H9 (cell line): Measurements from ENCODE around the gene SH3RF3. TPM values are rescaled to one million over a fixed set of nuclear protein-coding genes. Genes with fewer than 3 reads are reported as not detected.

Experiments used
- DNase-seq: peaks from one replicate; pipeline ENCODE4 v3.0.0-alpha.2; 2017
- H2AFZ ChIP-seq: one replicate; pipeline ENCODE4 v1.6.1; 2013; ENCODE audit warnings: mild to moderate bottlenecking, low read length, control low read depth, moderate library complexity
- H2AK5ac ChIP-seq: 2 replicates; pipeline ENCODE4 v1.6.1; 2013; ENCODE audit warnings: low read length, control low read depth, mixed read lengths; ENCODE audit not compliant: insufficient read length
- H2BK120ac ChIP-seq: one replicate; pipeline ENCODE4 v1.6.1; 2013; ENCODE audit warnings: low read depth, mild to moderate bottlenecking, low read length, control low read depth, inconsistent platforms; ENCODE audit not compliant: poor library complexity, severe bottlenecking
- H2BK12ac ChIP-seq: 2 replicates; pipeline ENCODE4 v1.6.1; 2013; ENCODE audit warnings: low read length, control low read depth, mixed read lengths, low read depth; ENCODE audit not compliant: insufficient read length
- H2BK15ac ChIP-seq: 2 replicates; pipeline ENCODE4 v1.6.1; 2013; ENCODE audit warnings: low read depth, low read length, control low read depth
- H2BK20ac ChIP-seq: one replicate; pipeline ENCODE4 v1.6.1; 2013; ENCODE audit warnings: low read depth, mild to moderate bottlenecking, low read length, control low read depth, inconsistent platforms; ENCODE audit not compliant: poor library complexity, severe bottlenecking
- H2BK5ac ChIP-seq: 2 replicates; pipeline ENCODE4 v1.6.1; 2013; ENCODE audit warnings: low read length, control low read depth, mixed read lengths; ENCODE audit not compliant: insufficient read length
- H3K14ac ChIP-seq: 2 replicates; pipeline ENCODE4 v1.6.1; 2013; ENCODE audit warnings: low read length, control low read depth; ENCODE audit not compliant: insufficient read depth
- H3K18ac ChIP-seq: 2 replicates; pipeline ENCODE4 v1.6.1; 2013; ENCODE audit warnings: low read depth, mild to moderate bottlenecking, mixed read lengths, low read length, control low read depth; ENCODE audit not compliant: insufficient read length
- H3K23ac ChIP-seq: 2 replicates; pipeline ENCODE4 v1.6.1; 2013; ENCODE audit warnings: low read length, control low read depth, mixed read lengths, low read depth; ENCODE audit not compliant: insufficient read length
- H3K23me2 ChIP-seq: 2 replicates; pipeline ENCODE4 v1.6.1; 2013; ENCODE audit warnings: low read depth, mild to moderate bottlenecking, mixed read lengths, low read length, control low read depth; ENCODE audit not compliant: insufficient read length, poor library complexity, severe bottlenecking
- H3K27ac ChIP-seq: 2 replicates; pipeline ENCODE4 v1.5.1; 2013; ENCODE audit warnings: low read length, control low read depth, mixed read lengths, low read depth; ENCODE audit not compliant: insufficient read length
- H3K27me3 ChIP-seq: 2 replicates; pipeline ENCODE4 v1.6.1; 2013; ENCODE audit warnings: low read length, control low read depth, inconsistent platforms; ENCODE audit not compliant: insufficient read depth
- H3K4ac ChIP-seq: 2 replicates; pipeline ENCODE4 v1.6.1; 2013; ENCODE audit warnings: low read depth, mild to moderate bottlenecking, control low read depth, inconsistent platforms, low read length, moderate library complexity
- H3K4me1 ChIP-seq: 2 replicates; pipeline ENCODE4 v1.6.1; 2013; ENCODE audit warnings: low read length, control low read depth, inconsistent platforms; ENCODE audit not compliant: insufficient read depth
- H3K4me2 ChIP-seq: 2 replicates; pipeline ENCODE4 v1.6.1; 2013; ENCODE audit warnings: low read length, control low read depth, mixed read lengths; ENCODE audit not compliant: insufficient read length, insufficient read depth
- H3K56ac ChIP-seq: 2 replicates; pipeline ENCODE4 v1.6.1; 2013; ENCODE audit warnings: low read depth, mild to moderate bottlenecking, mixed read lengths, low read length, control low read depth; ENCODE audit not compliant: insufficient read length
- H3K79me1 ChIP-seq: 2 replicates; pipeline ENCODE4 v1.6.1; 2013; ENCODE audit warnings: low read depth, mild to moderate bottlenecking, moderate library complexity, low read length, control low read depth, inconsistent platforms; ENCODE audit not compliant: insufficient read depth, poor library complexity, severe bottlenecking
- H3K79me2 ChIP-seq: 2 replicates; pipeline ENCODE4 v1.6.1; 2013; ENCODE audit warnings: low read length, control low read depth, inconsistent platforms; ENCODE audit not compliant: insufficient read depth
- H3K9ac ChIP-seq: 2 replicates; pipeline ENCODE4 v1.6.1; 2013; ENCODE audit warnings: low read length, control low read depth, mixed read lengths; ENCODE audit not compliant: insufficient read length; ENCODE audit errors: extremely low read depth
- H3K9me3 ChIP-seq: one replicate; pipeline ENCODE4 v1.6.1; 2013; ENCODE audit warnings: low read depth, low read length, inconsistent platforms; ENCODE audit not compliant: control insufficient read depth
- H3T11ph ChIP-seq: one replicate; pipeline ENCODE4 v1.6.1; 2013; ENCODE audit warnings: mild to moderate bottlenecking, low read length, control low read depth, inconsistent platforms
- H4K20me1 ChIP-seq: one replicate; pipeline ENCODE4 v1.6.1; 2013; ENCODE audit not compliant: control insufficient read depth, insufficient read length, insufficient read depth
- H4K5ac ChIP-seq: 2 replicates; pipeline ENCODE4 v1.6.1; 2013; ENCODE audit warnings: low read depth, mild to moderate bottlenecking, mixed read lengths, low read length, control low read depth; ENCODE audit not compliant: insufficient read length
- H4K8ac ChIP-seq: replicated peaks from 2 replicates; pipeline ENCODE4 v1.6.1; 2013; ENCODE audit warnings: low read length, control low read depth, mixed read lengths, low read depth; ENCODE audit not compliant: insufficient read length
- H4K91ac ChIP-seq: 2 replicates; pipeline ENCODE4 v1.6.1; 2013; ENCODE audit warnings: low read depth, mild to moderate bottlenecking, moderate library complexity, mixed read lengths, low read length, control low read depth; ENCODE audit not compliant: insufficient read length
- H3K27ac Mint-ChIP-seq, 3 experiments: 2 replicates in 2 of 3; 3 replicates in 1 of 3; pipeline ENCODE4 v1.8.0; 2020 to 2021; ENCODE audit warnings: mixed read lengths in 3 of 3, mild to moderate bottlenecking in 1 of 3, moderate library complexity in 1 of 3
- H3K27me3 Mint-ChIP-seq: 2 replicates; pipeline ENCODE4 v1.8.0; 2021; ENCODE audit warnings: low read depth, mild to moderate bottlenecking, moderate library complexity, mixed read lengths
- H3K36me3 Mint-ChIP-seq, 3 experiments: 2 replicates in 2 of 3; 3 replicates in 1 of 3; pipeline ENCODE4 v1.8.0; 2020 to 2021; ENCODE audit warnings: low read depth in 3 of 3, mixed read lengths in 3 of 3; ENCODE audit not compliant: insufficient read depth in 1 of 3
- H3K4me1 Mint-ChIP-seq, 2 experiments: 2 replicates each; pipeline ENCODE4 v1.8.0; 2020; ENCODE audit warnings: mixed read lengths in 2 of 2
- H3K4me3 Mint-ChIP-seq, 2 experiments: 2 replicates in 1 of 2; 3 replicates in 1 of 2; pipeline ENCODE4 v1.8.0; 2020 to 2021; ENCODE audit warnings: mild to moderate bottlenecking in 2 of 2, mixed read lengths in 2 of 2, moderate library complexity in 1 of 2
- H3K9me3 Mint-ChIP-seq, 2 experiments: 2 replicates in 1 of 2; 3 replicates in 1 of 2; pipeline ENCODE4 v1.8.0; 2020; ENCODE audit warnings: mild to moderate bottlenecking in 2 of 2, mixed read lengths in 2 of 2, moderate library complexity in 1 of 2
- WGBS: extraction: QIAGEN DNeasy Blood & Tissue Kit; methylation state at CpG from one replicate; pipeline ENCODE4 v1.1.7; 2013; ENCODE audit warnings: missing lambda C conversion rate, low lambda C conversion rate, mixed read lengths; ENCODE audit not compliant: insufficient read length; ENCODE audit errors: extremely low coverage; 5-methylcytosine and 5-hydroxymethylcytosine counted together
- total RNA-seq: library from RNA; stranded (reverse); gene quantifications from 2 replicates; pipeline ENCODE4 v1.2.1, GENCODE V29; 2021
- TF ChIP-seq, protein P1 (sequence below): fragments of 200-600 bp; sonication (generic); conservative IDR thresholded peaks from 3 replicates; pipeline ENCODE4 v1.8.0; 2021; ENCODE audit warnings: antibody characterized with exemption, mild to moderate bottlenecking

The SH3RF3 gene
- total RNA-seq, 1 experiment from 2014 or later = 0.46 TPM

DNA sequence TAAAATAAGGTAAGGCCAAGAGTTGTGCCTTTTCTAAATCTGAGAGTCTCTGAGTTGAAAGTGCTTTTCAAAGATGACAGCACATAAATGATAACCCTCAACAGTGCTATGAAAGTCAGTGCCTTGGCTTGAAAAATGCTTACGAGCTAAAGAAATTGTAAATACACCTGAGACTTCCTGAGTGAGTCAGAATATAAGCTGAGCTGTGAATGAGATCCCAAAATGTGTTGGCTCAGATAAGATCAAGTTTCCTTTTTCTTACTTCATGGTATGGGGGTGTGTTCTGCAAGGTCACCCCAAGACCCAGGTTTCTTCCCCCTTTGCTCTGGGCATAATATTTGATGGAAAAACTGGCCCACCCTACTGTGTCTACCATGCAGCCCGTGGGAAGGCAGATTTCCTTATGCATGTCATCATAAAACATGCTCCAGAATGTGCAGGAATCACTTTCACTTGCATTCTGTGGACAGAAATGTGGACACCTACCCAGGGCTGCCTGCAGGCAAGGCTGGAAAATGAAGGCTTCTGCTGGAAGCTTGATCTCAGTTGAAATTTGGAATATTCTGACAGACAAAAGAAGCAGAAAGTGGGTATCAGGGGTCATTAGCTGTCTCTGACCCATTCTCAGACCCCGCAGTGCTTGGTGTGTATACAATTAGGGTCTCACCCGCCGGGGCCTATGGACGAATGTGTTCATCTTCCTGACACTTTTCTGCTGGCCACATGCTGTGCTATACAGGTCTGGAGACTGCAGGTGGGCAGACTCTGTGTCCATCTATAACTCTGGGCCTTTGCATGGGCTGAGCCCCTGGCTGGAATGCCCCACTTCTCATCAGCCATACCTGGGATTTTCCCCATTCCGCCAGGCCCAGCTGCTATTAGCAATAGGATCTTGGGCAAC is 212.6 kb downstream of the SH3RF3 start:
- Histone ChIP-seq H3K27me3 (no peaks in the 10 kb centered on the region), H3K27ac (no peak overlapping the region), H2AK5ac (no peak overlapping the region), H2BK120ac (no peak overlapping the region), H2BK12ac (no peak overlapping the region), H3K79me2 (no peaks in the 10 kb centered on the region), H3K23me2 (no peaks in the 10 kb centered on the region), H4K20me1 (no peaks in the 10 kb centered on the region), H2BK20ac (no peak overlapping the region), H3K79me1 (no peaks in the 10 kb centered on the region), H3K9ac (no peak overlapping the region), H3K4me1 (no peaks in the 10 kb centered on the region), H3K4me2 (no peak overlapping the region), H3K4ac (no peak overlapping the region), H3K23ac (no peak overlapping the region), H2BK15ac (no peak overlapping the region), H3K18ac (no peak overlapping the region), H4K91ac (no peak overlapping the region), H2BK5ac (no peak overlapping the region), H4K5ac (no peak overlapping the region), H3T11ph (no peak overlapping the region), H3K9me3 (no peaks in the 10 kb centered on the region), H2AFZ (no peak overlapping the region), H3K14ac (no peak overlapping the region), H4K8ac (no peak overlapping the region), H3K56ac (no peak overlapping the region)
- TF ChIP-seq, protein P1, sequence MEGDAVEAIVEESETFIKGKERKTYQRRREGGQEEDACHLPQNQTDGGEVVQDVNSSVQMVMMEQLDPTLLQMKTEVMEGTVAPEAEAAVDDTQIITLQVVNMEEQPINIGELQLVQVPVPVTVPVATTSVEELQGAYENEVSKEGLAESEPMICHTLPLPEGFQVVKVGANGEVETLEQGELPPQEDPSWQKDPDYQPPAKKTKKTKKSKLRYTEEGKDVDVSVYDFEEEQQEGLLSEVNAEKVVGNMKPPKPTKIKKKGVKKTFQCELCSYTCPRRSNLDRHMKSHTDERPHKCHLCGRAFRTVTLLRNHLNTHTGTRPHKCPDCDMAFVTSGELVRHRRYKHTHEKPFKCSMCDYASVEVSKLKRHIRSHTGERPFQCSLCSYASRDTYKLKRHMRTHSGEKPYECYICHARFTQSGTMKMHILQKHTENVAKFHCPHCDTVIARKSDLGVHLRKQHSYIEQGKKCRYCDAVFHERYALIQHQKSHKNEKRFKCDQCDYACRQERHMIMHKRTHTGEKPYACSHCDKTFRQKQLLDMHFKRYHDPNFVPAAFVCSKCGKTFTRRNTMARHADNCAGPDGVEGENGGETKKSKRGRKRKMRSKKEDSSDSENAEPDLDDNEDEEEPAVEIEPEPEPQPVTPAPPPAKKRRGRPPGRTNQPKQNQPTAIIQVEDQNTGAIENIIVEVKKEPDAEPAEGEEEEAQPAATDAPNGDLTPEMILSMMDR = no peak
- Mint-ChIP-seq H3K9me3 (peaks cover 5 to 15% of the 10 kb centered on the region in 2 experiments; a peak in 4 of 5 replicates), H3K27ac (no peak overlapping the region), H3K4me1 (peaks cover 0 to 5% of the 10 kb centered on the region in 2 experiments; a peak in 2 of 4 replicates), H3K4me3 (no peak overlapping the region), H3K27me3 (no peaks in the 10 kb centered on the region; the same call in none of the 2 replicates), H3K36me3 (peaks cover 0 to 12% (median 0%) of the 10 kb centered on the region in 3 experiments; a peak in 3 of 7 replicates)
- no CpG with 5 or more reads among the region's 7 CpGs for WGBS
- no peak for DNase-seq
